ENCODE data around the gene RABGAP1L.

DNA sequence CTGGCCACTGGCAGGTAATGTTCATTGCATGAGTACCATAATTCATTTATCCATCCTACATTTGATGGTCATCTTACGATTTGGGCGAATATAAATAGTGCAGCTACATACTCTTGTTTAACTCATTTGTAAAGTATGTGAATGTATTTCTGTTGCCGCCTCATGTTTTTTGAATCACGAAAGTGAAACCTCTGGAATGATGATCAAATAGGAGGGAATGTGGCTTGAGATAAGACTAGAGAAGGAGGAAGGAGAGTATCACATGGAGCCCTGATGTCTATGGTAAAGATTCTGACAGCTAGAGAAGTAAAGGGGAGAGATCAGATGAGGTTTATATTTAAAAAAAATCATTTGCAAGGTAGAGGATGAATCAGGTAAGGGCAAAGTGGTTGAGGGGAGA is 855.9 kb downstream of the RABGAP1L start:
- TF ChIP-seq, protein P1, sequence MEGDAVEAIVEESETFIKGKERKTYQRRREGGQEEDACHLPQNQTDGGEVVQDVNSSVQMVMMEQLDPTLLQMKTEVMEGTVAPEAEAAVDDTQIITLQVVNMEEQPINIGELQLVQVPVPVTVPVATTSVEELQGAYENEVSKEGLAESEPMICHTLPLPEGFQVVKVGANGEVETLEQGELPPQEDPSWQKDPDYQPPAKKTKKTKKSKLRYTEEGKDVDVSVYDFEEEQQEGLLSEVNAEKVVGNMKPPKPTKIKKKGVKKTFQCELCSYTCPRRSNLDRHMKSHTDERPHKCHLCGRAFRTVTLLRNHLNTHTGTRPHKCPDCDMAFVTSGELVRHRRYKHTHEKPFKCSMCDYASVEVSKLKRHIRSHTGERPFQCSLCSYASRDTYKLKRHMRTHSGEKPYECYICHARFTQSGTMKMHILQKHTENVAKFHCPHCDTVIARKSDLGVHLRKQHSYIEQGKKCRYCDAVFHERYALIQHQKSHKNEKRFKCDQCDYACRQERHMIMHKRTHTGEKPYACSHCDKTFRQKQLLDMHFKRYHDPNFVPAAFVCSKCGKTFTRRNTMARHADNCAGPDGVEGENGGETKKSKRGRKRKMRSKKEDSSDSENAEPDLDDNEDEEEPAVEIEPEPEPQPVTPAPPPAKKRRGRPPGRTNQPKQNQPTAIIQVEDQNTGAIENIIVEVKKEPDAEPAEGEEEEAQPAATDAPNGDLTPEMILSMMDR (IDR thresholded peaks at IDR 0.05), result no peak
- no peak for TF ChIP-seq POLR2A (IDR thresholded peaks at IDR 0.05)

Measured in Peyer's patch (tissue), 4 donors.